Adrenal gland (tissue), 12 donors: Measurements from ENCODE around the gene AP1M1. TPM values are rescaled to one million over a fixed set of nuclear protein-coding genes. Genes with fewer than 3 reads are reported as not detected.
"Not testable (repeated sequence)": the region's sequence is repeated elsewhere in the genome, so short reads cannot be mapped to it uniquely, and the experiment has no call there.

Experiments used
- DNase-seq, 7 donors: peaks; one replicate each; pipeline ENCODE4 v3.0.0-alpha.2; 2019 to 2020
- H3K27ac ChIP-seq, 5 donors: fragments of 200-600 bp; sonication (generic) in 4 of 5; 1 replicate in 3 of 5; 2 replicates in 2 of 5; pipeline versions ENCODE4 v1.5.1 to v1.8.0; 2016 to 2020; ENCODE audit warnings: mild to moderate bottlenecking in 1 of 5
- H3K27me3 ChIP-seq: fragments of 200-600 bp; 2 replicates; pipeline ENCODE4 v1.8.0; 2021
- H3K36me3 ChIP-seq, 2 donors: fragments of 200-600 bp; replicated peaks in 1 of 2; 1 replicate in 1 of 2; 2 replicates in 1 of 2; pipeline versions ENCODE4 v1.5.1 to v1.8.0; 2018 to 2022
- H3K4me1 ChIP-seq, 2 donors: fragments of 200-600 bp; replicated peaks in 1 of 2; 1 replicate in 1 of 2; 2 replicates in 1 of 2; pipeline versions ENCODE4 v1.5.1 to v1.8.0; 2018 to 2021
- H3K4me3 ChIP-seq, 4 donors: fragments of 200-600 bp; sonication (generic) in 3 of 4; one replicate each; pipeline ENCODE4 v1.5.1; 2016 to 2018
- H3K9me3 ChIP-seq, 3 donors: fragments of 200-600 bp; sonication (generic) in 1 of 3; replicated peaks in 1 of 3; 1 replicate in 2 of 3; 2 replicates in 1 of 3; pipeline versions ENCODE4 v1.5.1 to v1.8.0; 2016 to 2021
- CTCF ChIP-seq, 6 experiments: fragments of 450-650 bp in 4 of 6; fragments of 200-600 bp in 2 of 6; sonication (generic) in 1 of 6; IDR thresholded peaks; 1 replicate in 5 of 6; 2 replicates in 1 of 6; pipeline versions ENCODE4 v1.5.1 to v1.8.0; 2016 to 2021; ENCODE audit warnings: antibody characterized with exemption in 6 of 6, mild to moderate bottlenecking in 2 of 6, moderate library complexity in 1 of 6
- POLR2A ChIP-seq, 2 donors: fragments of 450-650 bp; IDR thresholded peaks; one replicate each; pipeline ENCODE4 v1.6.1; 2017; ENCODE audit warnings: antibody characterized with exemption in 2 of 2, mild to moderate bottlenecking in 2 of 2, moderate library complexity in 1 of 2
- WGBS, 4 donors: extraction: QIAGEN DNeasy Blood & Tissue Kit in 2 of 4; methylation state at CpG; one replicate each; pipeline versions ENCODE4 v1.1.5 to v1.1.7; 2013 to 2017; 5-methylcytosine and 5-hydroxymethylcytosine counted together
- intact Hi-C, 2 donors: fragments of 100-400 bp; cut with DNase I; formaldehyde crosslinking; loops; one replicate each; pipeline versions ENCODE4 v1.14.1 to v1.15.0; 2022 to 2023
- polyA plus RNA-seq, 3 donors: library from polyadenylated mRNA; stranded (reverse); fragments of 200-250 nt in 2 of 3; fragments of 350-450 nt in 1 of 3; fragmentation: Illumina TruSeq in 1 of 3; extraction: RNeasy Lipid Tissue Mini Kit (QIAGEN cat#74804) in 1 of 3; gene quantifications; one replicate each; pipeline ENCODE4 v1.2.3, GENCODE V29; 2013 to 2014
- total RNA-seq, 9 donors: library from RNA; depleted of rRNA in 4 of 9; stranded (reverse); fragments of >200 nt in 4 of 9; fragments of 120-200 nt in 1 of 9; fragmentation: NEBNext Ultra II Directional in 1 of 9; extraction: Animal tissue kit (Norgen Biotek cat#: 25700) in 1 of 9; gene quantifications; one replicate each; pipeline versions ENCODE4 v1.1.0 to v1.2.4, GENCODE V29; 2013 to 2023
- donor health status: healthy with polysubstance abuse.
- donor health status: Bipolar disorder and iron deficiency.
- donor health status: DM: yes; HTN: yes; CAD: no.
- donor health status: DM: no; HTN: no; CAD: no.
- donor health status: DM: no; HTN: no; CAD: no.
- donor health status: DM: yes; HTN: yes; CAD: no.

AP1M1 gene
- total and polyA plus RNA-seq, 12 donors: 51.3 to 99.6 (median 82.5) TPM

DNA sequence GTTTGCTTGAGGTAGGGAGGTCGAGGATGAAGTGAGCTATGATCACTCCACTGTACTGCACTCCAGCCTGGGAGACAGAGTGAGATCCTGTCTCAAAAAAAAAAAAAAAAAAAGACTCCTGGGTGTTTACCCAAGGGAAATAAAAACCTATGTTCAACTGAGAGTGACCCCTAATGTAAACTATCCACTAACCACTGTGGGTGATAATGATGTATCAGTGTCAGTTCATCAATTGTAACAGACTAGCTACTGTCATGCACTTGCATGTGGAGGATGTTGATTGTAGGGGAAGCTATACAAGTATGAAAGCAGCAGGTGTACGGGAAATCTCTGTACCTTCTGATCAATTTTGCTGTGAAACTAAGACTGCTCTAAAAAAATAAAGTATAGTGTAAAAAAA, 21.8 kb upstream of the AP1M1 start:
- H3K27me3 ChIP-seq: no peaks in the 10 kb centered on the region
- DNase-seq: no peak
- H3K36me3 ChIP-seq: no peaks in the 10 kb centered on the region
- no peak for TF ChIP-seq CTCF (IDR thresholded peaks at IDR 0.05)
- no peak for TF ChIP-seq POLR2A (IDR thresholded peaks at IDR 0.05)
- H3K27ac ChIP-seq: no peak overlapping the region
- H3K4me3 ChIP-seq: no peak overlapping the region
- WGBS, 4 donors: 61 to 74% (median 68%) methylated on average over 2 of the region's 2 CpGs
- H3K9me3 ChIP-seq: no peaks in the 10 kb centered on the region
- H3K4me1 ChIP-seq: no peaks in the 10 kb centered on the region
- intact Hi-C loops: no loop called here

GRCh38 chr19:16178866-16179265, 18.8 kb upstream of the AP1M1 start:
- intact Hi-C loops: not testable (repeated sequence)

GRCh38 chr19:16180611-16181010, 17.1 kb upstream of the AP1M1 start:
- H3K27me3 ChIP-seq: no peaks in the 10 kb centered on the region
- H3K27ac ChIP-seq: no peak overlapping the region
- no peaks in the 10 kb centered on the region for H3K36me3 ChIP-seq
- 47 to 57% (median 50%) methylated on average over 4 of the region's 4 CpGs for WGBS, 4 donors
- no peaks in the 10 kb centered on the region for H3K4me1 ChIP-seq
- H3K9me3 ChIP-seq: no peaks in the 10 kb centered on the region
- intact Hi-C loops: loop anchor here (5.0 kb wide), 3 partner anchors 138 to 553 kb away; no protein-coding TSS in a partner anchor
- no peak for TF ChIP-seq POLR2A (IDR thresholded peaks at IDR 0.05)
- TF ChIP-seq CTCF (IDR thresholded peaks at IDR 0.05): no peak
- H3K4me3 ChIP-seq: no peak overlapping the region
- DNase-seq: no peak

More at GRCh38 chr19:16178866-16179265, 18.8 kb upstream of the AP1M1 start:
- H3K4me1 ChIP-seq, H3K36me3 ChIP-seq, H3K27ac ChIP-seq, H3K9me3 ChIP-seq, DNase-seq, H3K4me3 ChIP-seq, H3K27me3 ChIP-seq: not testable (repeated sequence)
- 85 to 88% (median 87%) methylated on average over 5 of the region's 5 CpGs for WGBS, 4 donors

GRCh38 chr19:16184665-16185122, 13.0 kb upstream of the AP1M1 start:
- peak overlapping the region in 2 of 4 donors; percentile 83 to 93 for H3K4me3 ChIP-seq
- TF ChIP-seq CTCF (IDR thresholded peaks at IDR 0.05) (no peak), POLR2A (IDR thresholded peaks at IDR 0.05) (no peak)
- DNase-seq: no peak

DNA sequence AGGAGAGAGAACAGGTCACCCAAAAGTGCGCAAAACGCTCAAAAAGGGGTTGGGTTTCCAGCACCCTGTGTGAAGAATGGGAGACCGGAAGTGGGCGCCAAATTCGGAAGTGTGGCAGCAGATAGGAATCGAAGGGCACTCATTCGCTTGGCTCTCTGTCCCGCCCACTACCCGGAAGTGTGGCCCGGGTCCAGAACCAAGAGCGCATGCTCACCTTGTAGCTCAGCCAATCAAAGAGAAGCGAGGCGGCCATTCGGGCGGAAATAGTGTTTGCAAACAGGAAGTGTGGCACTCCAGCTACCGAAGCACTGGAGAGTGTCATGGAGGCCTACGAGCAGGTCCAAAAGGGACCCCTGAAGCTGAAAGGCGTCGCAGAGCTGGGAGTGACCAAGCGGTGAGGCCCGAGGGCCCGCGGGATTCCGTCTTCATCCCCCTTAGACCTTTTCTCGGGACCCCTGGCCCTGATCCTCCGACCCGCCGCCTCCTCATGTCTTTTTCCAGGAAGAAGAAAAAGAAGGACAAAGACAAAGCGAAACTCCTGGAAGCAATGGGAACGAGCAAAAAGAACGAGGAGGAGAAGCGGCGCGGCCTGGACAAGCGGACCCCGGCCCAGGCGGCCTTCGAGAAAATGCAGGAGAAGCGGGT, 12.5 kb upstream of the AP1M1 start, which contains the start of gene FAM32A:
FAM32A (plus strand) TSS at position 288 of the 645 bp plus-strand sequence; CDS start at position 321, 33 bp downstream.
- H3K27me3 ChIP-seq: no peaks in the 10 kb centered on the region
- intact Hi-C loops: no loop called here
- peaks cover 0 to 16% of the 10 kb centered on the region in 2 donors for H3K4me1 ChIP-seq
- peak in 5 of 6 experiments; percentile 6 to 47 (median 26) for TF ChIP-seq CTCF (IDR thresholded peaks at IDR 0.05)
- TF ChIP-seq POLR2A (IDR thresholded peaks at IDR 0.05): peak; percentile 46 to 89
- DNase-seq: peak; percentile 98 to 100 (median 99)
- WGBS, 4 donors: 0 to 1% (median 0%) methylated on average over 37 to 39 of the region's 39 CpGs
- H3K4me3 ChIP-seq: peak within 1 kb of the TSS; percentile 59 to 93 (median 83)
- no peaks in the 10 kb centered on the region for H3K9me3 ChIP-seq
- peaks cover 0 to 11% of the 10 kb centered on the region in 2 donors for H3K36me3 ChIP-seq
- peak within 1 kb of the TSS; percentile 54 to 90 (median 58) for H3K27ac ChIP-seq

More at GRCh38 chr19:16184665-16185122, 13.0 kb upstream of the AP1M1 start:
- peaks cover 0 to 6% of the 10 kb centered on the region in 2 donors for H3K36me3 ChIP-seq
- H3K9me3 ChIP-seq: no peaks in the 10 kb centered on the region
- WGBS, 4 donors: 35 to 43% (median 41%) methylated on average over 13 to 18 of the region's 18 CpGs
- no peak overlapping the region for H3K27ac ChIP-seq
- intact Hi-C loops: loop anchor here (5.0 kb wide), 3 partner anchors 142 to 557 kb away; no protein-coding TSS in a partner anchor
- no peaks in the 10 kb centered on the region for H3K27me3 ChIP-seq
- peaks cover 0 to 16% of the 10 kb centered on the region in 2 donors for H3K4me1 ChIP-seq
